Activated CD4-positive, alpha-beta T cell treated with anti-CD3 and anti-CD28 coated beads for 4 hours (primary cell): ENCODE measurements around the gene ATP12A.
A peak's percentile ranks its signal among the peaks of the same experiment; 100 is the strongest.
"Not testable (repeated sequence)": the region's sequence is repeated elsewhere in the genome, so short reads cannot be mapped to it uniquely, and the experiment has no call there.

Experiments used
- DNase-seq, 2 donors: peaks; one replicate each; pipeline ENCODE4 v3.0.0-alpha.2; 2020

The ATP12A gene

GRCh38 chr13:24692561-24692960 is 12.4 kb downstream of the ATP12A start:
- no peak for DNase-seq

- DNase-seq = peak in 1 of 2 donors; percentile 39
Measured at GRCh38 chr13:24693862-24694471, 13.8 kb downstream of the ATP12A start.

DNA sequence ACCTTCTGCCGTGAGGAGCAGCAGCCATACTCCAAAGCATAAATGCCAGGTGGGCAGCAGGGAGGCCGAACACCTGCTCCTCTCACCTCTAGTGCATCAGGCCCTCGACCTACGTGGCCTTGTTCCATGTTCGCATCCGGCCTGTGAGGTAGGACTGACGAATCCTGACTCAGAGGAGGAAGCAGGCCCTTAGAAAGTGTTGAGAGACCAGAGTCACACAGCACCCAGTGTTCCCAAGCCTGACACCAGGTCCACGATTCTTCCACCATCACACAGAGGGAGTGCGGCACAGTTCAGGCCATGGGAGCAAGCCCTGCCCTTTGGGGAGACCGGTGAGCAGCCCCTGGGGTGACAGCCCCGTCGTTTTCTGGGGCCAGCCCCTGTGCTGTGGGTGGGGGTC is 14.7 kb downstream of the ATP12A start:
- DNase-seq = no peak

DNA sequence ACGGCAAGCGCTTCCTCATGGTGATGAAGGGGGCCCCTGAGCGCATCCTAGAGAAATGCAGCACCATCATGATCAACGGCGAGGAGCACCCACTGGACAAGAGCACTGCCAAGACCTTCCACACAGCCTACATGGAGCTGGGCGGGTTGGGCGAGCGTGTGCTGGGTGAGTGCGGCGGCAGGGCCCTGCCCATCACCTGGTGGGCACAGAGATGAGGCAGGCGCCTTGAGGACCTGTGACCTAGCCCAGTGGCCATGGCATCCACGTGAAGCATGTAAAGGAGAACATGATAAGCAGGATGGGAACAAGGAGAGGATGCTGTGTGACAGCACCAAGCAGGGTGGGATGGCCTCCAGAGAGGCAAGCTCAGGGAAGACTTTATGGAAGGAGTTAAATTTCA is 18.5 kb downstream of the ATP12A start:
- DNase-seq = no peak

GRCh38 chr13:24699541-24699940 is 19.3 kb downstream of the ATP12A start:
- no peak for DNase-seq

DNA sequence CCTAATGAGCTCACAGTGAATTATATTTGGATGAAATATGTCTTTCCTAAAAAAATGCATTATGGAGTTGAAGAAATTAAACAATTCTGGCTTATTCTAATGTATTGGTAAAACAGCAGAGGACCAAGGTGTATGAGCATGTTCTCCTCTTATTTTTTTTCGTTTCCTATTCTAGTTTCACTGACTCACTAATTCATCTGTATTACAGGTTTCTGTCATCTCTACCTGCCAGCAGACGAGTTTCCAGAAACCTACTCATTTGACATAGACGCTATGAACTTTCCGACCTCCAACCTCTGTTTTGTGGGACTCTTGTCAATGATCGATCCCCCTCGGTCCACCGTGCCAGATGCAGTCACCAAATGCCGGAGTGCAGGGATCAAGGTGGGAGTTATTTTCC is 20.3 kb downstream of the ATP12A start:
- DNase-seq = no peak

DNA sequence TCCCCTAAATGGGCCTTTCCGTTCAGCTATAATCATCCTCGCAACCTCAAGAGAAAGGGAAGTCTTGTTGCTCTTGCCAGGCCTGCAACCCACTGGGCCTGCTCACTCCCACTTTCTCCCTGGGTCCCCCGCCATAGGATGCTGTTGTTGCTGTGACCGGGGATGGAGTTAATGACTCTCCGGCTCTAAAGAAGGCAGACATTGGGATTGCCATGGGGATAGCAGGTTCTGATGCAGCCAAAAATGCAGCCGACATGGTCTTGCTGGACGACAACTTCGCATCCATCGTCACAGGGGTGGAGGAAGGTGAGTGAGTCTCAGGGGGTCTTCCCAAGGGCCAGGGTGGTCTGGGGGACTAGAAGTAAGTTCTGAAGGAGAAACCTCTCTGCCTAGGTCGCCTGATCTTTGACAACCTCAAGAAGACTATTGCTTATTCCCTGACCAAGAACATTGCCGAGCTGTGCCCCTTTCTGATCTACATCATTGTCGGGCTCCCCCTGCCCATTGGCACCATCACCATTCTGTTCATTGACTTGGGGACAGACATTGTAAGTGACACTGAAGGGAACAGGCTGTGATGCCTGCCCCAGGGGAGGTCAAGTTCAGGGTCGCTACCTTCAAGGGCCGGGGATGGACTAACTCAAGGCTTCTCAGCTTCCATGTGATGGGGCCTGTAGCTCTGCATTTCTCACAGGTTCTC is 26.8 kb downstream of the ATP12A start:
- DNase-seq = no peak

DNA sequence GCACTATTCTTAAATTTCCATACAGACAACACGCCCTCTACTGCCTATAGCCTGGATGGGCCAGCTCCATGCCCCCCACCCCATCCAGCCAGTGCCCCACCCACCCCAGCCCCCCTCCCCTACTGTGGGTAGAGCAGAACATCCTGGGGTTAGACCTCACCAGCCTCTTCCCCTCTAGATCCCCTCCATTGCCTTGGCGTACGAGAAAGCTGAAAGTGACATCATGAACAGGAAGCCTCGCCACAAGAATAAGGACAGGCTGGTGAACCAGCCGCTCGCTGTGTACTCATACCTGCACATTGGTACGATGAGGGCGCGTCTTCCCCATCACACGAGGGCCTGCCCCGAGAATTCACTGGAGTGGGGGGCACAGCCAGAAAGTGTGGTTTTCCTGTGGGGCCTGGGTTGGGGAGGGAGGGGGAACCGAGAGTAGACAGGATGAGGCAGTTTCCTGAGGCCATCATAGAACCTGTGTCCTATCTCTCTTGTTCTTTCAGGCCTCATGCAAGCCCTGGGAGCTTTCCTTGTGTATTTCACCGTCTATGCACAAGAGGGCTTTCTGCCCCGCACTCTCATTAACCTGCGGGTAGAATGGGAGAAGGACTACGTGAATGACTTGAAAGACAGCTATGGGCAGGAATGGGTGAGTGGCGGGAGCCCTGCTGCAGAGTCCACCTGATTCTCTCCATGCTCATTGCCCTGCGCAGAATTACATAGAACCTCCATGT is 29.1 kb downstream of the ATP12A start:
- peak; percentile 15 to 27 for DNase-seq

GRCh38 chr13:24713022-24713421 is 32.8 kb downstream of the ATP12A start:
- DNase-seq = no peak

DNA sequence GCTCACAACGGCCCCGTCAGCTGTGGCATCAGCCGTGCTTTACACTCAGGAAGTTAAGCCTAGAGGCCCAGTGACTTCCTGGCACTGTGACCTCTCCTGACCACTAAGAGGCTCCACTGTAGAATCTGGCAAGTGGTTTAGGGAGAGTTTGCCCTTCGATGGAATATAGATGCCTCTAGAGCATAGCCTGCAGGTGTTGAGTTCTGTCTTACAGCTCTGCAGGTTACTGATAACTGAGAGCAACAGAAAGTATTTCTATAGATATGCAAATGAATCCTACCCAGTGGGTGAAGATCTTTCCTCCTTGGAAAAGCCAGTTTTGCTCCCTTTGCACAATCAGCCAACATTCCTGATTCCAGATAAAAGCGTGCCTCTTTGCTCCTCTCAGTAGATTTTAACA is 35.8 kb downstream of the ATP12A start:
- no peak for DNase-seq

DNA sequence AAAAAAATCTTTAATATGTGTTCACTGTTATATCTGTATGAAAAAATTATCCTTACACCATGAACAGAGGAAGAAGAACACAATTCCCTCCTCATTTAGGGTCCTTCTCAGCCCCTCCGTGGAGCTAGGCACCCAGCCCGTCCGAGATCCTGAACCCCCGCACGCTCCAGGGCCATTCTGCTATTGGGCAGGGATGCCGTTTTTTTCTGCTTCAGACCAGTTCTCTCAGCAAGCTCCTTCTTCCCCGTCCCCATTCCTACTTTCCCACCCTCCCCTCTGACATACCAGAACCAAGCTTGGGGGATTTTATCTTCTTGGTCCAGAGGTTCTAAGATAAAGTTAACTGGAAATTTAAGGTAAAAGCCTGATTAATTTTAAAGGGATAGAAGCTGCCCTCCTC is 36.2 kb downstream of the ATP12A start:
- DNase-seq = no peak

GRCh38 chr13:24717217-24717616 is 37.0 kb downstream of the ATP12A start:
- DNase-seq = no peak

DNA sequence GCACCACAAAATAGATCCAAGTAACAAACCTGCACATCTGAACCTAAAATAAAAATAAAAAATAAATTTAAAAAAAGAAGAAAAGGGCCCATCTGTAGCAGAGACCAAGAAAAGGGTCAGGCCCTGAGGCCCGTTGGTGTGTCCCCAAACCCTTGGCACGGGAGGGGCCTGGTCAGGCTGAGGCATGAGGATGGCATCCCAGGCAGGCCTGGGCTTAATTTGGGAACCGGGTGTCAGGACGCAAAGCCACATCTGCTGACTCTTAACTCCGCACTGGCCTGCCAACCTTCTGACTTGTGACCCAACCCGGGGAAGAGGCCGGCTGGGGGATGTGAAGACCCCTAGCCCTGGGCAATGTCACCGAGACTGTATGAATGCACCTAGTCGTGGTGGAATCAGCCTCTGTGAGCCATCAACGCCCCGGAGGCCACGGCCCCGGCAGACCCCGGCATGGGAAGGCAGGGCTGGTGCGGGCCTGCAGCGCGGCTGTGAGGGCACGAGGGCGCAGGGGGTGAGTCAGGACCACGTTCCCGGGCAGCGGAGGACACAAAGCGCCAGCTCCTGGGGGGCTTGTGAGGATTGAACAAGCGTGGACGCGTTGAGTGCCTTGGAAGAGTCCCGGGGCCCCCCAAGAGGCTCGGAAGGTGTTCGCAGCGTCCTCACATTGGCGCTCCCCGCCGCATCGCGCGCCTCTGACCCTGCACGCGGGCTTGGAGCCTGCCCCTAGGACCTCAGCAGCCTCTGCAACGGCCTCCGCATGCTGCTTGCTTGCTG is 38.2 kb downstream of the ATP12A start:
- DNase-seq = no peak

DNA sequence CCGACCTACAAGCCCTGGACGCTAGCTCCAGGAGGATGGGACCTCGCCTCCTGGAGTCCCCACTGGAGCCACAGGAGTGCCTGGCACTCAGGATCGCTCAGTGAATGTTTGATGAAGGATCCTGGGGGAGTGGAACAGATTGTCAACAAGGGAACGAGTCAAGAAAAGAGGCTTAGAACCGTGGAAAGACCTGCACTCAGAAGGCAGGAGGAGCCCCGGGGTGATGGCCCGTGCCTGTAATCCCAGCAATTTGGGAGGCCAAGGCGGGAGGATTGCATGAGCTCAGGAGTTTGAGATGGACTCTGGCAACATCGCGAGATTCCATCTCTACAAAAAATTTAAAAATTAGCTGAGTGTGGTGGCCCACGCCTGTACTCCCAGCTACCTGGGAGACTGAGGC is 38.9 kb downstream of the ATP12A start:
- DNase-seq = no peak

DNA sequence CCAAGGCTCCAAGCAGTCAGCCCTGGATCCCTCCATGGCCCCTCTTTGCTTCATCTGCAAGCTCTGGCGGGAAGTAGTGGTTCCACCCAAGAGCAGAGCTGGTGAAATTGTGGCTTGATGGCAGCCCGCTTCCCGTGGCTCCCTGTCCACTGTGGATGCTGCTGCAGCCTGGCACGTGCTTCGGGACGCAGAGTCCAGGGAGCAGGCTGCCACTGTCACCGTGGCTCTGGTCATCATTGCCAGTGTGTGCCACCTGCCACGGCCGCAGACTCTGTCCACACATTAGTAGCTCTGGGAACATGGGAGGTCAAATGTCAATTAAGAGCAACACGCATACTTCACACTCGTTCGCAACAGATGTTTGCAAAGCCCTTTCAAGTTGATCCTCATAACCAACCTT is 43.0 kb downstream of the ATP12A start:
- no peak for DNase-seq

- DNase-seq = no peak
Measured at GRCh38 chr13:24724714-24725113, 44.5 kb downstream of the ATP12A start.

DNA sequence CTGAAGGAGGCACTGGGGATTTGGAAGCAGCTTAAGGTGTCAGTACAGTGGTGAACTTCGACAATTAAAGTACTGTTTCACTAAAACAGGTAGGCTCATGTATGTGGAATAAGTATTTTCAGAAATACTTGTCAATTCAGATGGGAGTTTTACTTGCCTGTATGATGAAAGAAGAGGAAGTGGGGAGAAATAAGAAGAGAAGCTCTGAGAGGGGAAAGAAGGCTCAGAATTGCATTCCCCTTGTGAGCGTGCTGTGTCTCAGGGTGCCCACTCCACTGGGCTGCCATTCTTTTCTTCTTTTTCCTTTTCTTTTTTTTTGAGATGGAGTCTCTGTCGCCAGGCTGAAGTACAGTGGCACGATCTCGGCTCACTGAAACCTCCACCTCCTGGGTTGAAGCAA is 45.2 kb downstream of the ATP12A start:
- DNase-seq = no peak

DNA sequence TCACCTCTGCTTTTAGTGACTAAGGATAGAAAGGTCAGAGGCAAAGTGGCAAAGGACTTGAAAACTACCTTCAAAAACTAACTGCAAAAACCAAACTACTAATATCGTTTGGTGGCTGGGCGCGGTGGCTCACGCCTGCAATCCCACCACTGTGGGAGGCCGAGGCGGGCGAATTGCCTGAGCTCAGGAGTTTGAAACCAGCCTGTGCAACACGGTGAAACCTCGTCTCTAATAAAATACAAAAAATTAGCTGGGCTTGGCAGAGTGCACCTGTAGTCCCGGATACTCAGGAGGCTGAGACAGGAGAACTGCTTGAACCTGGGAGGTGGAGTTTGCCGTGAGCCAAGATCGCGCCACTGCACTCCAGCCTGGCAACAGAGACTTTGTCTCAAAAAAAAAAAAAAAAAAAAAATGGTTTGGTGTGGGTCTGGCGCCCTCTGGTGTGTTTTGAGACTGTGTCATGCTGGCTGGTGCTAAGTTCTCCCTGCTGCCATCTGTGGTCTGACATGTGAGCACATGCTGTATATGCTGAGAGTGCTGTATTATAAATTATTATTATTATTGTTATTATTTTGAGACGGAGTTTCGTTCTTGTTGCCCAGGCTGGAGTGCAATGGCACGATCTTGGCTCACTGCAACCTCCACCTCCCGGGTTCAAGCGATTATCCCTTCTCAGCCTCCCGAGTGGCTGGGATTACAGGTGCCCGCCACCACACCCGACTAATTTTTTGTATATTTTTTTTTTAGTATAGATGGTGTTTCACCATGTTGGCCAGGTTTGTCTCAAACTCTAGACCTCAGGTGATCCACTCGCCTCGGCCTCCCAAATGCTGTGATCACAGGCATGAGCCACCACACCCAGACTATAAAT is 47.8 kb downstream of the ATP12A start:
- DNase-seq = peak; percentile 65 to 67

GRCh38 chr13:24730873-24731567 is 50.8 kb downstream of the ATP12A start:
- not testable (repeated sequence) for DNase-seq

DNA sequence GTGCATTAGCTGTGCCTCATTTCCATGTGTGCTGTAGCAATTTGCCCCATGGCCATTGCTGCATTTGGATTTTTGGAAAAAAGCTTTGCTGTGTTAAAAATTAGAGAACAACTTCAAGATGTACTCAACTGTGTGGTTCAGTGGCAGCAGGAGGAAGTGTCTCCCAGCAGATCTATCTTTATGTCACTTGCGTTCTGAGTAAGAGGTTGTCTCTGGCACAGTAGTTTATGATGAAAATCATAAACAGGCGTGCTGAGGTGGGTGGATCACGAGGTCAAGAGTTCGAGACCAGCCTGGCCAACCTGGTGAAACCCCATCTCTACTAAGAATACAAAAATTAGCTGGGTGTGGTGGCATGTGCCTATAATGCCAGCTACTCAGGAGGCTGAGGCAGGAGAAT is 54.7 kb downstream of the ATP12A start:
- no peak for DNase-seq

GRCh38 chr13:24737042-24737441 is 56.8 kb downstream of the ATP12A start:
- DNase-seq = no peak

DNA sequence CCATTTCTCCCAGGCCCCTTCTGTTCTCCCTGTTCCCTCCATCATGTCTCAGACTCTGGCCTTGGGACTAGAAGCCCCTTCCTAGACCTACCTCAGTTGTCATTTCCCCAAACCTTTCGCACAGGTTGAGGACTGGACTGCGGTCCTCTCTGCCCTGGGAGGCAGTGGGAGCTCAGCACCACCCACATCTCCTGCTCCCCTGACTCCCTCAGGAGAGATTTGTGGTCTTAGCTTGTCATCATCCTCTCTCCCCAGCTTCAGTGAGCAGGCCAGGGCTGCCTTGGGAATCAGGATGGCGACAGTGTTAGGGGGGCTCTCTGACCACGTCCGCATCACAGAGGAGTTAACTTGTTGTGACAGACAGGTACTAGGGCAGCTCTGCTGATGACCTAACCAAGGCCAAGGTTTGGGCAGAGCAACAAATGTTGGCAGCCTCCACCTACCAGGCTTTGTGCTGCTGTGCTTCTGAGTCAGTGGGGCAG is 58.2 kb downstream of the ATP12A start:
- no peak for DNase-seq
